Measurements from ENCODE around the gene APOE. TPM values are rescaled to one million over a fixed set of nuclear protein-coding genes. Genes with fewer than 3 reads are reported as not detected.

APOE gene
- total RNA-seq, 4 donors from 2014 or later, result 5.7 to 141 (median 20.7) TPM

GRCh38 chr19:44891016-44891882 is 14.3 kb upstream of the APOE start, which contains the start of gene TOMM40:
Gene TOMM40 (plus strand): TSS chr19:44891254. CDS start chr19:44891416, 162 bp downstream.
- no peaks in the 10 kb centered on the region for H3K27me3 ChIP-seq
- WGBS, 2 donors, result 1 to 2% methylated on average over 16 to 25 of the region's 81 CpGs
- peak within 1 kb of the TSS; percentile 86 to 99 (median 94) for H3K27ac ChIP-seq
- peak; percentile 100 for DNase-seq
- peak in 2 of 6 experiments; percentile 15 to 20 for TF ChIP-seq CTCF (IDR thresholded peaks at IDR 0.05)
- TF ChIP-seq POLR2A (IDR thresholded peaks at IDR 0.05), result peak in 3 of 4 donors; percentile 31 to 70 (median 58)
- H3K4me1 ChIP-seq, result peaks cover 15 to 32% (median 20%) of the 10 kb centered on the region in 3 donors
- intact Hi-C loops (cut with DNase I), result no loop called here
- no peaks in the 10 kb centered on the region for H3K9me3 ChIP-seq
- peak within 1 kb of the TSS; percentile 72 to 98 (median 90) for H3K4me3 ChIP-seq
- peaks cover 14 to 68% (median 28%) of the 10 kb centered on the region in 3 donors for H3K36me3 ChIP-seq

GRCh38 chr19:44892932-44893331 is 12.7 kb upstream of the APOE start:
- H3K27me3 ChIP-seq, result no peaks in the 10 kb centered on the region
- H3K4me3 ChIP-seq, result no peak overlapping the region
- no peaks in the 10 kb centered on the region for H3K9me3 ChIP-seq
- peaks cover 15 to 32% (median 20%) of the 10 kb centered on the region in 3 donors for H3K4me1 ChIP-seq
- TF ChIP-seq CTCF (IDR thresholded peaks at IDR 0.05) (no peak), POLR2A (IDR thresholded peaks at IDR 0.05) (no peak)
- 79 to 84% methylated on average over 7 of the region's 7 CpGs for WGBS, 2 donors
- H3K27ac ChIP-seq, result no peak overlapping the region
- peaks cover 25 to 68% (median 36%) of the 10 kb centered on the region in 3 donors for H3K36me3 ChIP-seq
- intact Hi-C loops (cut with DNase I), result no loop called here
- no peak for DNase-seq

GRCh38 chr19:44893332-44894051 is 12.1 kb upstream of the APOE start:
- intact Hi-C loops (cut with DNase I), result no loop called here
- H3K9me3 ChIP-seq, result no peaks in the 10 kb centered on the region
- WGBS, 2 donors, result 90 to 97% methylated on average over 2 to 5 of the region's 18 CpGs
- H3K27ac ChIP-seq, result no peak overlapping the region
- peaks cover 25 to 68% (median 41%) of the 10 kb centered on the region in 3 donors for H3K36me3 ChIP-seq
- H3K4me3 ChIP-seq, result no peak overlapping the region
- no peaks in the 10 kb centered on the region for H3K27me3 ChIP-seq
- H3K4me1 ChIP-seq, result peaks cover 15 to 32% (median 20%) of the 10 kb centered on the region in 3 donors
- TF ChIP-seq POLR2A (IDR thresholded peaks at IDR 0.05) (no peak), CTCF (IDR thresholded peaks at IDR 0.05) (no peak)
- no peak for DNase-seq

- H3K36me3 ChIP-seq, result peaks cover 25 to 68% (median 43%) of the 10 kb centered on the region in 3 donors
- no peak for DNase-seq
- 93 to 100% methylated on average over 5 of the region's 6 CpGs for WGBS, 2 donors
- peaks cover 15 to 32% (median 20%) of the 10 kb centered on the region in 3 donors for H3K4me1 ChIP-seq
- TF ChIP-seq CTCF (IDR thresholded peaks at IDR 0.05), result no peak
- no peak for TF ChIP-seq POLR2A (IDR thresholded peaks at IDR 0.05)
- no peaks in the 10 kb centered on the region for H3K9me3 ChIP-seq
- no peak overlapping the region for H3K4me3 ChIP-seq
- no peak overlapping the region for H3K27ac ChIP-seq
- no peaks in the 10 kb centered on the region for H3K27me3 ChIP-seq
- intact Hi-C loops (cut with DNase I), result no loop called here
Measured at GRCh38 chr19:44894052-44894400, 11.6 kb upstream of the APOE start.

- Histone ChIP-seq H3K36me3 (peaks cover 25 to 77% (median 45%) of the 10 kb centered on the region in 3 donors), H3K27me3 (no peaks in the 10 kb centered on the region), H3K4me3 (no peak overlapping the region), H3K9me3 (no peaks in the 10 kb centered on the region), H3K27ac (no peak overlapping the region), H3K4me1 (peaks cover 11 to 25% (median 14%) of the 10 kb centered on the region in 3 donors)
- TF ChIP-seq POLR2A (IDR thresholded peaks at IDR 0.05), result no peak
- no peak for TF ChIP-seq CTCF (IDR thresholded peaks at IDR 0.05)
- intact Hi-C loops (cut with DNase I), result no loop called here
- 66 to 67% methylated on average over 7 to 8 of the region's 9 CpGs for WGBS, 2 donors
- no peak for DNase-seq
Measured at GRCh38 chr19:44894946-44895345, 10.7 kb upstream of the APOE start.

All from esophagus squamous epithelium (tissue), 5 donors.